Smooth muscle cell of the coronary artery (primary cell): ENCODE data around the gene ITGB1BP1. TPM values are rescaled to one million over a fixed set of nuclear protein-coding genes. Genes with fewer than 3 reads are reported as not detected.

Source experiments
- total RNA-seq: library from RNA; depleted of rRNA; stranded (reverse); fragments of >200 nt; gene quantifications from 2 replicates; pipeline ENCODE4 v1.2.3, GENCODE V29; 2014; ENCODE audit warnings: low replicate concordance

Gene ITGB1BP1, protein sequence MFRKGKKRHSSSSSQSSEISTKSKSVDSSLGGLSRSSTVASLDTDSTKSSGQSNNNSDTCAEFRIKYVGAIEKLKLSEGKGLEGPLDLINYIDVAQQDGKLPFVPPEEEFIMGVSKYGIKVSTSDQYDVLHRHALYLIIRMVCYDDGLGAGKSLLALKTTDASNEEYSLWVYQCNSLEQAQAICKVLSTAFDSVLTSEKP
- total RNA-seq = 39.1 and 63.3 TPM in 2 replicates

DNA sequence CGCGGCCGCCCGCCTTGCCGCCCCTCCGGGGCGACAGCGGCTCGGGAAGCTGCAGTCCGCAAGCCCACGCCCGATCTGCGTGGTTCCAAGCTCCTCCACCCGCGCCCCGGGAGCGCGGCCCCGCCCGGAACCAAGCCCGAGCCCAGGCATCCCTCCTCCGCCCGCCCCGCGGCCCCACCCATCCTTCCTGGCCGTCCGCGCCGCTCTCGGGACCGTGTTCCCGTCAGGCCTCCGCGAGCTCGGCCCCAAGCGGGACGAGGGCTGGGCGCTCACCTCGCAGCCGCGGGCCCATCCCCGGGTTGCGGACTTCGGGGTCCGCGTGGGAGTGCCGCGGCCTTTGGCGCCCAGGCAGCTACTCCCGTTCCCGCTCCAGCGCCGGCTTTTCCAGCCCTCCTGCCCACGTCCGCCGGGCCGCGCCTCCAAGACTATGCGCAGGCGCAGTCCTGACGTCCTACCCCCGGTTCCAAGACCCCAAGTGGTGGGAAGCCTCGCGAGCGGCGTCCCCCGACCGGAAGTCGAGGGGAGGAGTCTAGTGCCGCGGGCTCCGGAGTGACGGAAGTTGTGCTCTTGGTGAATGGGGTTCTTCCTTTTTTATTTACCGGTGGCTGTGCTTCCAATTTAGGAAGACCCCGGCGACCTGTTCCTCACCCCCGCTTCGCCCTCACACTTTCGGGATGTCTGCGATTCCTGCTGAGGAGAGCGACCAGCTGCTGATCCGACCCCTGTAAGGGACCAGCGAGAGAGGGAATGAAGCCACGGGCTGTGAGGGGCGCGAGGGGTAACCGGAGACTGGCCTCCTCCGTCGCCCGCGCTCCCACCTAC is at the start of gene ITGB1BP1, which contains the start of gene CPSF3:
Gene ITGB1BP1, minus strand, starts transcription at position 429 of the 822 bp plus-strand sequence. CDS start 4,831 bp downstream, outside the sequence.
Gene CPSF3, plus strand, starts transcription at position 555 of the 822 bp plus-strand sequence. Its CDS starts 120 bp downstream, at position 675.

Other genes with a start within 250 kb of the ITGB1BP1 start
- 18.6 and 48.1 TPM in 2 replicates for gene ASAP2, start 216.7 kb downstream of the ITGB1BP1 start, total RNA-seq
- 35.9 and 37.9 TPM in 2 replicates for gene CPSF3, start 126 bp upstream of the ITGB1BP1 start, total RNA-seq
- gene IAH1, start 51.0 kb upstream of the ITGB1BP1 start, total RNA-seq = 63.9 and 82.0 TPM in 2 replicates
- gene ADAM17, start 132.3 kb upstream of the ITGB1BP1 start, total RNA-seq = 43.4 and 74.4 TPM in 2 replicates
- 232 and 254 TPM in 2 replicates for gene YWHAQ, start 207.5 kb upstream of the ITGB1BP1 start, total RNA-seq